PC-9 (cell line): Measurements from ENCODE around the gene RMND5A.
"Not testable (repeated sequence)": the region's sequence is repeated elsewhere in the genome, so short reads cannot be mapped to it uniquely, and the experiment has no call there.

Source experiments
- CTCF ChIP-seq: fragments of 200-600 bp; sonication (generic); conservative IDR thresholded peaks from 2 replicates; pipeline ENCODE4 v1.6.1; 2017; ENCODE audit warnings: mixed run types, antibody characterized with exemption, mild to moderate bottlenecking, moderate library complexity
- EZH2 ChIP-seq: fragments of 200-600 bp; sonication (generic); IDR thresholded peaks from 2 replicates; pipeline ENCODE4 v1.8.0; 2017; ENCODE audit warnings: antibody characterized with exemption, low read depth

- not testable (repeated sequence) for TF ChIP-seq CTCF, EZH2
Observed at GRCh38 chr2:86741889-86742498, 21.9 kb downstream of the RMND5A start.
